HG03442 (cell line): ENCODE data around the gene SRBD1.

Experiments used
- ATAC-seq: cut with Tn5 transposase; IDR thresholded peaks from one replicate; pipeline ENCODE4 v1.9.1; 2021; ENCODE audit warnings: mild to moderate bottlenecking, moderate library complexity; ENCODE audit not compliant: unreplicated experiment

The SRBD1 gene

DNA sequence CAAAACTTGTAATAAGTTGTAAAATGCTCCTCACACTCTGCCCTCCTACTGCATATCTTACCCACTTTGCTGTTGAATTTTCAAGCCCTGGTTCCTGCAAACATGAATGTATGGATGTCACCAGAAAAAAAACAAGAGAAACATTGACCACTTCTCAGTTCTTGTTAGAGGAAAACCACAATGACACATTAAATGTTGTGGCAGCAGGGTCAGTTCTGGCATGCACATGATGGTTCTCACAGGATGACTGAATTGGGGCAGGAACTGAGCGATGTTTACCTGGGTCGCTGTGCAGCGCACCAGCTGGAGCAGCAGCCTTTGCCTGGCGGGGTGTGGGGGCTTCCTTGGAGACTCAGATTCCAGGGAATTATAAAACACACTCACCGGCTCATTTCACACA, 26.4 kb upstream of the SRBD1 start:
- ATAC-seq, result no peak

DNA sequence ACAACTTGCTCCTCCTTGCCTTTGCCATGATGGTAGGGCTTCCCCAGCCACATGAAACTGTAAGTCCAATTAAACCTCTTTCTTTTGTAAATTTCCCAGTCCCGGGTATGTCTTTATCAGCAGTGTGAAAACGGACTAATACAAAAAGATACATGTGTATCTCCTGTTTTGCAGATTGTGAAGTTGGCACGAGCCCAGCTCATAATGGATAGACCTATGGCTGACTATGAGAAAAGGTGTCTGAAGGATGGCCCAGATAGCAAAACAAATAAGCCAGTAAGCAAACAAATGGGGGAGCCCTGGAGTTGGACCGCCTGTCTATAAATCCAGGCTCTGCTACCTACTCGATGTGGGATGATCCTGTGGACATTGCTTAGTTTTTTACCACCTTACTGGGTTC, 24.9 kb upstream of the SRBD1 start:
- ATAC-seq, result no peak

DNA sequence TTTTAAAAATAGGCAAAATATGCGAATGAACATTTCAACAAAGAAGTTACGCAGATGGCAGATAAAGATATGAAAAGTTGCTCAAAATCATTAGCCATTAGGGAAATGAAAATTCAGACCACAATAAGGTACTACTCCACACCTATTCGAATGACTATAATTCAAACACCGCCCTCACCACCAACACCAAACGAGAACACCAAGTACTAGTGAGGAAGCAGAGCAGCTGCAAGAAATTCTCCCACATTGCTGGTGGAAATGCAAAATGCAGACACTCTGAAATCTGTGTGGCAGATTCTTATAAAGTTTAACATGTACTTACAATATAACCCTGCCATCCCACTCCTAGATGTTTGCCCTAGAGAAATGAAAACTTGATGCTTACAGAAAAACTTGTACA, 23.2 kb upstream of the SRBD1 start:
- no peak for ATAC-seq

DNA sequence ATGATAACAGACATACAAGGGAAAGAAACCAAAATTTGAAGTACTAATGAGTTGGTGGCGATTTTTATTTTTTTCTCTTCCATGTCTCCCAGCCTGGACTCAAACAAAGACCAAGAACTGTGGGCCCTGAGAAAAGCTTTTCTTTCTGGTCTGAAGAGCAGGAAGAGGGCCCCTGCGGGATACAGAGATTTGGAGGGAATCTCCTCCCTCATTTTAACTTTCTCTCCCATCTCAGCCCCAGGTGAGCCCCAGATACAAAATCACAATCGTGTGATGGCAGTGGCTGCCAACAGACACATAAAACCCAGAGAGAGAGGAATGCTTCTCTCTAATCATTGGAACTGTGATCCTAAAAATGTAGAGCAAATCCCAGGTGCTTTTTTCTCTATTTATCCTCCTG, 20.9 kb upstream of the SRBD1 start:
- ATAC-seq, result no peak

DNA sequence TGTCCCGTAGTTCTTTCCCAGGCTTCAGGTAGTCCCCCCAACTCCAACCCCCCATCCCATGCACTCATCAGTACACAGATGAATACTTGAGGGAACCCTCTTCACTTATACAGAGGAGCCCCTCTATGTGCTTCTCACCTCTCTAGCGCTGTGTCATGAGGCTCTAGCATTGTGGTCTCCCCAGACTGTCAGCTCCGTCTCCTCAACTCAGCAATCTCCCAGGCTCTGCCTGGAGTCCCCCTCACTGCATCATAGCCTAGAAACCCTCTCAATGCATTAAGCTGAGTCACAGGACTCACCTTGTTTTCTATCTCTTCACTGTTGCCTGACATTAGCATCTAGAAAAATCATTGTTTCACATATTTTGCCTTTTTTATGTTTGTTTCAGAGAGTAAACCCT, 20.3 kb upstream of the SRBD1 start:
- no peak for ATAC-seq

DNA sequence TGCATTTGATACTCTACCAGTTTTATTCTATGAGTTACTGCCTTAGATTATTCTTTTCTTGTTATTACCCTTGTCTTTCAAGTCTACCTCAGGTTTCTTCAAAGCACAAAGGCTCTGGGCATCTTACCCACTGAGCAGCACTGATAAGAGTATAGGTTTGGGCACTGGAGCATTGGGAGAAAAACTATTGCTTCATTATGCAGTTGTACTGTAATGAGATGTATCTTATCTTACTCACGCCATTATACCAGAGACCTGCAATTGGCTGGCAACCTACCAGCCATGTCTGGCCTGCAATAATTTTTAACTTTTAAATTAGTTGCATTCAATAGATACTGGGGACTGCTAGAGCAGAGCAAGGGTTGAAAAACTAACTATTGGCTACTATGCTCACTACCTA, 18.9 kb upstream of the SRBD1 start:
- no peak for ATAC-seq

DNA sequence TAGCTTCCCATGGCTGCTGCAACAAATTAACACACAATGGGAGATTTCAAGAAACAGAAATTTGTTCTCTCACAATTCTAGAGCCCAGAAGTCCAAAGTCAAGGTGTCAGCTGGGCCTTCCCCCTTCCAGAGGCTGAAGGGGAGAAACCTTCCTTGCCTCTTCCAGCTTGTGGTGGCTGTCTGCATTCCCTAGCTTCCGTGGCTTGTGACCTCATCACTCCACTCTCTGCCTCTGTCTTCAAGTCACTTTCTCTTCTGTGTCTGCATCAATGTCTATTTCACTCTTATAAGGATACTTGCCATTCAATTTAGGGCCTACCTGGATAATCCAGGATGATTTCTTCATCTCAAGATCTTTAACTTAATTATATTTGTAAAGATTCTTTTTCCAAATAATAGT, 16.8 kb upstream of the SRBD1 start:
- ATAC-seq, result no peak

DNA sequence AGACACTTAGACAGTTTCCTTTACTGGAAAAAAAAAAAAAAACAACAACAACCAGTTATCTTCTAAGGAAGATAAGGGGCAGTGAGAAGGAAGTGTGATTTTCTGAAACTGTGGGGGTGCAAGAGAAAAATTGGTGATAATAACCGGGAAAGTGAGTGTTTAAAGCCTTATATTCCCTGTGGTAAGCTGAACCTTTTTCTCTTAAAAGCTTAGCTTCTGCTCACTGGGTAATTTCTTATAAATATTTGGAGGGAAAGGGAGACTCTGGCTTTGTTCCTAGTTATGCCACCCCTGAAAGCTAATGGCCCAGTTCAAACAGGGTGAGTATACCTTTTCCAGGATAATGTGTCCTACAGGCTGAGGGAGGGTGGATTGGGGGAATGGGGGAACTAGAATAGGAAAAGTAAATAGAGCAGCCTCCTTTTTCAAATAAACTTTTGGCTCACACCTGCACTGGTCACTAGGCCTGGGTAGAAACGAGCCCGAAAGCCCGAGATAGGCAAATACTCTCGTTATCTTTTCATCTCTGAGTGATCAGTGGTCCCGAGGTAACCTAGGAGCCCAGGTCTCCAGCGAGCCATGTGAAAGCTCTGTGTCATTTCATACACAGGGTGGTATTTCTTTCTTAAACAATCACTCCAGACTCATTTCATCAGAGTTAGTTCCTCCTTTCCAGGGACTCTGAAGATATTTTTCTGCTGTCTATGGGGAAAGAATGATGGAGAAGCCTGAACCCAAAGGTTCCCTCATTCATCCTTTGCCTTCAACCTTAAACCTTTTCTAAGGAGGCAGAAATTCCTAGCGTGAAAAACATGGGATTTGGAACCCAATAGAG, 15.5 kb upstream of the SRBD1 start:
- ATAC-seq, result no peak

DNA sequence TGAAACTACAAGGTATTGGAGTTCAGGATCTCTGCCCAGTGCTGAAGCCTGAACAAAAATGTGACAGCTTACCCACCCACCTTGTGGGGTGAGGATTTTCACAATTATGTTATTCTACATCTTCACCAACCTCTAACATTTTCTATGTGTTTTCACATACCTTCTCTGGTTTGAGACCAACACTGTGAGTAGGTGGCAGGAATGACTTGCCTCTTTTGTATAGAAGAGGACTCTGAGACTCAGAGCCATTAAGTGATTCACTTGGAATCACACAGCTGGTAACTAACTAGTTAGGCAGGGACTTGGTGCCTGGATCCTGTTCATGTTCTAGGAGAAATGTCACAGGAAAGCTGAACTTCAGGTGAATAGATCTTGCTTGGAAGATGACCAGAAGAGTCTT, 14.8 kb upstream of the SRBD1 start:
- ATAC-seq, result no peak

DNA sequence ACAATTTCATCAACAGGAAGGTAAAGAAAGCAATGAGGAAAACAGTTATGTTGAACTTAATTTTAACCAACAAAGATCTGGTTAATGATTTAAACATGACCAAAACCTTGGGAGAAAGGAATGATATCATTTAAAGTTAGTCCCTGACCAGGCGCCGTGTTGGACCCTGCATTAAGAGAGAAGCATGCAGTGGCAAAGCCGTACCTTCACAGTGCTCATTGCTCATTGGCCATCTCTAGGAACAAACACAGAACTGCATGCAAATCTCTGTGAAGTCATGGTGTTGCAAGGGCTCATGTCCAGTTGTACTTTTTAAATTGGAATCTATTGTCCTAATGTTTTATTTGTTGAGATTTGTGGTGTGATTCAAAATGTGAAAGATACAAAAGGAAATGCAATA, 12.0 kb upstream of the SRBD1 start:
- no peak for ATAC-seq

DNA sequence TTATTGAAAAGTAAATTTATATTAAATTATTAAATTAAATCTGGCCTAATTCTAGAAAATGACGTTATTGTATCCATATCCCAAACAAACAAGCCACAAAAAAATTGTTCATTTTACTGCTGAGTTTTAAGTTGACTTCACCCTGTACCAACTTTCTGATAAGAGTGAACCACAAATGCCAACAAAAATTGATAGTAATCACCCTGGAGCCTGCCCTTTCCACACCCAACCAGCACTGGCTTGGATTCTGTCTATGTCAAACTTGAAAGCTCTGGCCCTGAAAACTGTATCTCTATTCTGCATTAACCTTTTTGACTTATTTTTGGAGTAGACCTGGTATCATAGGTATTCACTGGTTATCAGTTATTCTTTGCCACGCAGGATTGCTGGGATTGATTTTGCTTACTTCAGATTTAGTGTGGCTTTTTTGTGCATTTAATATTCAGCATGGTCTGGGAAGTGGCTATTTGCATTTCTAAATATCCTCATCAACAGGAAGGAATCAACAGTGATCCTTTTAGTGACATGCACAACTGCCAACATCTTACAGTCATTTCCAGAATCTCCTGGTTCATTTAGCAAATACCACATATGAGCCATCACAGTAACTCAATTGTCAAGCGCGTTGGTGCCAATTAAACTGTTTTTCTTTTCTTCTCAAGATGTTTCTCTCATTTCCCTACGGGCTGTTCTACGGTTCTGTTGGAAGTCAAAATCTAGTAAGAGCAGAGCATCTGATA, 11.4 kb upstream of the SRBD1 start:
- no peak for ATAC-seq

DNA sequence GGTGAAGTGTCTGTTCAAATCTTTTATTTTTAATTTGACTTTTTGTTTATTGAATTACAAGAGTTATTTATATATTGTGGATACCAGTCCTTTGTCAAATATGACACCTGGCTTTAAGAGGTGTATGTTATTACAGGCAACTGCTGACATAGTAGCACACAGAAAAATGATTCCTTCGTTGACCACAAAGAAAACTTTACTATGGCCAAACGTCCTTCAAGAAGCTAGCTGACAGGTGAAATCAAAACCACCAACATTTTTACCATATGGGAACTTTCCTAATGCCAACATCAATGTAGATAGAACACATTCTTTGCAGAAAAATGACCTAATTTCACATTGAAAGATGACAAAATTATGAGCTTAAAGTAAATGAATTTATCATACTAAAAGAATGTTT, 6.4 kb upstream of the SRBD1 start:
- ATAC-seq, result no peak

DNA sequence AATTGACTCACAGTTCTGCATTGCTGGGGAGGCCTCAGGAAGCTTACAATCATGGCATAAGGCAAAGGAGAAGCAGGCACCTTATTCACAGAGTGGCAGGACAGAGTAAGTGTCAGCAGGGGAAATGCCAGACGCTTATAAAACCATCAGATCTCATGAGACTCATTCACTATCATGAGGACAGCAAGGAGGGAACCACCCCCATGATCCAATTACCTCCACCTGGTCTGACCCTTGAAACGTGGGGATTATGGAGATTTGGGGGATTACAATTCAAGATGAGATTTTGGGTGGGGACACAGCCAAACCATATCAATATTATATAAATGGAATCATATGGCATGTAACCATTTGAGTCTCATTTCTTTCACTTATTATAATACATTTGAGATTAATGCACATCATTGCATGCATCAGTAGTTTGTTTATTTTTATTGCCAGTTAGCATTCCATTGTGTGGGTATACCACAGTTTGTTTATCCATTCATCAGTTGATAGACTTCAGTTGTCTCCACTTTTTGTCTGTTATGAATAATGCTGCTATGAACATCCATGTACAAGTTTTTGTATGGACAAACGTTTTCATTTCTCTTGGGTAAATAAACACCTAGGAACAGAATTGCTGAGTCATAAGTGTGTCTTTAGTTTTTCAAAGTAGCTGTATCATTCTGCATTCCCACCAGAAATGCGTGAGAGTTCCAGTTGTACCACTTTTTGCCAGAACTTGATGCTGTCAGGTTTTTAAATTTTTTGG, 5.8 kb upstream of the SRBD1 start:
- no peak for ATAC-seq

DNA sequence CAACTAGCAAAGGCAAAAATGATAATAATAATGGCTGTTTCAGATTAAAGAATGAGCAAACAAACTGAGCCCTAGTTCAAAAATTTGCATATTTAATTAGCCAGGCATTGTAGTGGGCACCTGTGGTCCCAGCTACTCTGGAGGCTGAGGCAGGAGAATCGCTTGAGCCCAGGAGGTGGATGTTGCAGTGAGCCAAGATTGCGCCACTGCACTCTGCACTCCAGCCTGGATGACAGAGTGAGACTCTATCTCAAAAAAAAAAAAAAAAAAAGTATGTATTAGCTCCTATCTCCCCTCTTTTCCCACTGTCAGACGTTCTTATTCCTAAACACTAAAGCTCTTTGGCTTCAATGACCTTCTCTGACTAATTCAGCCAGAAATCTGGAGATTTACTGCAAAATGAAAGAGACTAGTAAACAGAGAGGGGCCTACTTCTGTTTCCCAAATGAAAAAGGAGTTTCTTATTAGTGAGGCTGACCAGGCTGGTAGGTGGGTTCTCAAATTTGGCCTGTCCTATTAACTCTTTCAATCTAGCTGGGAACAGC, 3.9 kb upstream of the SRBD1 start:
- ATAC-seq, result no peak

DNA sequence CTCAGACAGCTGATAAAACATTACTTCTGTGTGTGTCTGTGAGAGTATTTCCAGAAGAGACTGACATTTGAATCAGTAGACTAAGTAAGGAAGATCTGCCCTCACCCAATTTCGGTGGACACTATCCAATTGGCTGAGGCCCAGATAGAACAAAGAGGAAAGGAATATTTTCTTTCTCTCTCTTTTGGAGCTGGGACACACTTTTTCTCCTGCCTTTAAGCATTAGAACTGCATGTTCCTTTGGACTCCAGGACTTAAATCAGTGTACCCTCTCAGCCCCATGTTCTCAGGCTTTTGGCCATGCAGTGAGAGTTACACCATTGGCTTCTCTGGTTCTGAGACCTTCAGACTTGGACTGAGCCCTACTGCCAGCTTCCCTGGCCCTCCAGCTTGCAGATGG, 3.3 kb upstream of the SRBD1 start:
- no peak for ATAC-seq

DNA sequence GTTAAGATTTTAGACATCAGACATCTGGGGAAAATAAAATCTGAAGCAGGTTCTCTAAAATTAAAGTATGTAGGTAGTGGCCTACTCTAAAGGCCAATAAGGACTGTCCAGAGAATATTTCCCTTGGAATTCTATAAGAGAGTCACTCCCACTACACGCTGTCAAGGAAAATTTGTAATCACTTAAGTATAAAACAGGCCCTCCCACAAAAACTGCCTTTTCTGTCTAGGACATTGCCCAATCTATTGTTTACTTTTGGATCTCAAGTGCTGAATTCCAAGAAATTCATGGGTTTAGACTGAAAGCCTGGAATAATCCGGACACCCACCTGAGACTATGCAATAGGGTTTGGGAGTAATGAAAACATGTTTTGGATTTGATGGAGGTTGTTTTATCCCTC, 1.7 kb upstream of the SRBD1 start:
- ATAC-seq, result no peak

DNA sequence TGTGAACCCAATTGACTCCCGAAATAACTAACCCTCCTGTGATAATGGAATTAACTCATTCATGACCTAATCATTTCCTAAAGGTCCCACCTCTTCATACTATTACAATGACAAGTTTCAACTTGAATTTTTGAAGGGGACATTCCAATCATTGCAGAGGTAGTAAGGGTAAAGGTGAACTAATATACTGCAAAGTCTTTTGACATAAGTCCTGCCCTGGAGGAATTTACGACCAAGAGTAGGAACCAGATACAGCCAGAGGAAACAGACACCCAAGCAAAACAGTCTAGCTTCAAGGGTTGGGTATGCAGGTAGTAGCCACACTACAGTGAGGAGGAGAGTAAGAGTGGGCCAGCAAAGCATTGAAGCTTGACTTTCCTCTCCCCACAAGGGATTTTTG, 1.2 kb upstream of the SRBD1 start:
- ATAC-seq, result no peak

DNA sequence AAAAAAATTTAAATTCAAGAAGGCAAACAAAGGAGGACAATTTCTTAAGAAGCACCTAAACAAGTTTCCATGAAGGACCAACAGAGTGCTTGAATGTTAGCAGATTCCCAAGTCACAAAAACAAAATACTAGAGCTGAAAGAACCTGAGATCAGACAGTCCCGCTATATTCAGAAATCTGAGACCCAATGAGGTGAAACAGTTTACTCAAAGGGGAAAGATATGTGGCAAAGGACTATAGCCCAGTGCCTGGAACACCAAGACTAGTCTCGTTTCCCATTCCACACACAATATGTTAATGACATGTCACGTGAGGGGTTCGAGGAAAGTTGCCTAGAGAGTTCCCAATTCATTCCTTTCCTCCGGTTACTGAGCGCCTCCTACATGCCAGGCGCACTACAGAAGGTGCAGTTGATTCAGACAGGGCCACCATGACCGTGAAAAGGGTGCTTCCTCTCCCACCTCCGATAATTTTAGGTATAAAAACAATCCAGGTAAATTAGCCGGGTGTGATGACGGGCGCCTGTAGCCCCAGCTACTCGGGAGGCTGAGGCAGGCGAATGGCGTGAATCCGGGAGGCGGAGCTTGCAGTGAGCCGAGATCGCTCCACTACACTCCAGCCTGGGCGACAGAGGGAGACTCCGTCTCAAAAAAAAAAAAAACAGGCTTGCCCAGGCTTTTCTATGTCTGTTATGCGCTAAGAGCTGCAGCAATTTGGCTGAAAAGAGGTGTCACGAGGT, 617 bp downstream of the SRBD1 start:
- ATAC-seq, result peak; percentile 34

DNA sequence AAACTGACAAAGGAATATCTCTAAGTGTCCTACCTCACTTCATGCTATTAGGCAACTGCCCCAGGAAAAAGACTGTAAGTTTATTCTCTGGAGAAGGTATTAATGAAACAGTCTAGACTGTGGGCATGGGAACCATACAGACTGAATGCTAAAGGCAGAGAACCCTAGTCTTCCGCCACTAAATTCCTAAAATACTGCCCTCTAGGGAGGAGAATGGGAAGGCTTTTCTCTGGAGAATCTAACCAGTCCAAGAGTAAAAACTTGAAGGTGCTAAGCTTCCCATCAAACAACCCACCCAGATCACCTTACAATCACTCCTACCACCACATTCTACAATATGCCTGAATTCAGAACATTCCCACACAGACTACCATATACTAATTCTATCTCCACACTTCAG, 3.4 kb downstream of the SRBD1 start:
- no peak for ATAC-seq

DNA sequence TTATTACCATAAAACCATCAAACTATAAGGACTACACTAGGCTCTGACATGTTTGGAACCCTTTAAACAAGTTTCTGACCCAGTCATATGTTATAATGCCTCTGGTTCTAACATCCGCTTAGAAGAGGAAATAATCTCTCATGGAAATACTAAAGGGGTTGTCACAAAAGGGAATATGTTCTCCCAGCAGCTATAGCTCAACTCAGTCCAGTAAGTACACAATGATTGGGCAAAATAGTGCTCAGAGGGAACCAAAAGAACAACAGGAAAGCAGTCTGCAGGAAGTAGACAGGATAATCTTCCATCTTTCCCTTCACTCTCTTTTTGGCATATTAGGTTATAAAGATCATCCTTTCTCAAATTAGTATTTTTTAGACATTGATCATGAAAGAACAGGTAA, 4.3 kb downstream of the SRBD1 start:
- no peak for ATAC-seq

DNA sequence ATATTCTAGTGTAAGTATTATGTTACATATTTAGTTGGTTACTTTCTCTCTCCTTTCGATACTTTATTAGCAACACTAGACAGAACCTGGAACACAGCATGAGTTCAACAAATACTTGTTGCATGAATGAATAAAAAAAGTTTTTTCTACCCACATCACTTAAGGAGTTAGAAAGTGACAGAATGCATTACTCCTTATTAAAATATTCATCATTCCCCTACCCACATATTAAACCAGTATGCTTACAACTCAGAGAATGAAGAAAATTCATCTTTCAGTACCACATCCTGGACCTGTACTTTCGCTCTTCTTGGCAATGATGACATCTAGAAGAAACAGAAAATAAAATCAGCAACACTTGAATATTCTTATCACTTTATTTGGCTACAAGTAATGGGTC, 6.0 kb downstream of the SRBD1 start:
- ATAC-seq, result no peak
